CD4-positive, alpha-beta T cell treated with Interleukin-6 at 100 ng/mL for 8 hours (primary cell): ENCODE measurements around the gene CFAP46.
"Not testable (repeated sequence)": the region's sequence is repeated elsewhere in the genome, so short reads cannot be mapped to it uniquely, and the experiment has no call there.

ENCODE experiments used
- DNase-seq: peaks from one replicate; pipeline ENCODE4 v3.0.0-alpha.2; 2020; ENCODE audit warnings: mixed read lengths, low spot score

The CFAP46 gene

DNA sequence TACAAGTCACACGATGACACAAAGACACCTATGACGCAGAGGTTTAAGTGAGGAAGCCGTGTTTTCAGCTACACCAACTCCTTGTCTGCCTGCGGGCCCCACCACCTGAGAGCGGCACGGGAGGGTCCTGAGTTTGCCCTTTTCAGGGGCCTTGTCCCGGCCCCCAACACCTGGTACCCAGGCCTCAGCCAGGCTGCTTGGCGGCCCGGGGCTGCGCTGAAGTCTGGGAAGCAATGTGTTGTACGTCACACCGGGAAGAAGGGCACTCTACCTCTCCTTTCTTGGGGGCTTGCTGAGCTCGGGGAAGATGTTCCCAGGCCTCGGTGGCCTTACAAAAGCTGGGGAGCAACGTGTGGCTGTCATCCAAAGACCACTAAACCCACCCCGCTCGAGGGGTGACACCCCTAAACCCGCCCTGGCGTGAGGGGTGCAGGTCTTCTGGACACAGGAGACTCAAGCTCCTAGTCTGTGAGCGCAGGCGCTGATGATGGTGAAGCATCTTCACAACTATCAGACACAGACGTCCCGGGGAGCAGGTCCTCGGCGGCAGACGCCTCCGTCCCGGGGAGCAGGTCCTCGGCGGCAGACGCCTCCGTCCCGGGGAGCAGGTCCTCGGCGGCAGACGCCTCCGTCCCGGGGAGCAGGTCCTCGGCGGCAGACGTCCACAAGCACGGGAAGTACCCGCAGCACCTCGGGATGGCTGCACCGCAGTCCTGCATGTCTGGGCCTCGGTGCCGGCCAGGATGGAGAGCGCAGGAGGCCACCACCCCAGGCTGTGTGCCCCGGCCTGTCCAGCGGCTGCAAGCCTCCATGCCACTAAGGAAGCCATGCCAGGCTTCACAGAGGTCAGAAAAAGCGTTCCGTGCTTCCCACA is 15.4 kb downstream of the CFAP46 start:
- DNase-seq, result no peak

DNA sequence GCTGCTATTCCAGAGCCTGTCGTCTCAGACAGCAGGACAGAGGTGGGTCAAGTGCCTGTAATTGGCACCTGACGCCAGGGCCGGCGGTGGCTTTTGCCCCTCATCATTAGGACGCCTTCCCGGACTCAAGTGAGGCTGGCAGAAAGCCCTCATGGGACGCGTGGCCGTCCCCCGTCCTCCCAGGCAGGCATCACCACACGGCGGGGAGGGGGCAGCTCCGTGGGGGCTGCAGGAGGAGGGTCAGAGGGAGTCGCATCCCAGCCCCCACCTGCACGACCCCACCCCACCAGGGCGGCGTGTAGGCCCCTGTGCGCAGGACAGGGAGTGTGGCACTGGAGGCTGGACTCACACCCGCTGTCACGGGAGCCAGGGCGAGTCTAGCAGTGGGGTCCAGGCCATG is 16.3 kb downstream of the CFAP46 start:
- no peak for DNase-seq

DNA sequence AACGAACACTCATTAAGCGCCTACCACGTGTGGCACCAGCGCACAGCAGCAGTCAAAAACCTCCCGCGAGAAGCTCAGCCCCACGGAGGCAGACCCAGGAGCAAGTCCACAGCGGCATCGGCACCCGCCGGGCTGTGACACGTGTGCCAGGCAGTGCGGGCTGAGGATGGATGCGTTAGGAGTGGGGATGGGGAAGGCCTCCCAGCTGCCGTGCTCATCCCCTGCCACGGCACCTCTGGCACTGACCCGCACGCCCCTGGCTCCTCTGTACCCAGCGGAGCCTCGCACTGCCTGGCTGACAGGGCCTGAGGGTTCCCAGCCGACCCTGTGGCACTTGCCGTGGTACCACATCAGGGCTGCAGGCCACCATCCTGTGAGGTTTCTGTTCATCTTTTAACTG is 16.8 kb downstream of the CFAP46 start:
- no peak for DNase-seq

DNA sequence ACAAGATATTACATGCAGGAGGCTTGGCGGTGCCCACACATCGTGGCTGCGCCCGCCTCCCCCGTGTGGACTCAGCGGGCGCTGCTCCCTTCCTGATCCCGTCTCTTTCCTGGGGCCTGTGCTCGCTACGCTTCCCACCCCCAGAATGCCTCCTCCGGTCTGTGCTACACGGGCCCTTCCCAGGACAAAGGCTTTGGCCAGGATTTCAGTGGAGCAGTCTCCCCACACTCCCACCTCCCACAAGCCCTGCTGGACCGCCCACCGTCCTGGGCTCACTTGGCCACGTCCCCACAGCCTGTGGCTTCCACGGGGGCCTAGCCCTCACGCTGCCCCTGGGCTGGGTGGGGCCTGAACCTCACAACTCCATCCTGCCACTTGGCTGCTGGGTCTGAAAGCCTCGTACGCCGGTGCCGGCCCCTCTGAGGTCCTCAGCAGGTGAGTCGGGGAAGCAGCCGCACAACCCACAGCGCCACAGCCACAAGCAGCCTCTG is 17.3 kb downstream of the CFAP46 start:
- no peak for DNase-seq

DNA sequence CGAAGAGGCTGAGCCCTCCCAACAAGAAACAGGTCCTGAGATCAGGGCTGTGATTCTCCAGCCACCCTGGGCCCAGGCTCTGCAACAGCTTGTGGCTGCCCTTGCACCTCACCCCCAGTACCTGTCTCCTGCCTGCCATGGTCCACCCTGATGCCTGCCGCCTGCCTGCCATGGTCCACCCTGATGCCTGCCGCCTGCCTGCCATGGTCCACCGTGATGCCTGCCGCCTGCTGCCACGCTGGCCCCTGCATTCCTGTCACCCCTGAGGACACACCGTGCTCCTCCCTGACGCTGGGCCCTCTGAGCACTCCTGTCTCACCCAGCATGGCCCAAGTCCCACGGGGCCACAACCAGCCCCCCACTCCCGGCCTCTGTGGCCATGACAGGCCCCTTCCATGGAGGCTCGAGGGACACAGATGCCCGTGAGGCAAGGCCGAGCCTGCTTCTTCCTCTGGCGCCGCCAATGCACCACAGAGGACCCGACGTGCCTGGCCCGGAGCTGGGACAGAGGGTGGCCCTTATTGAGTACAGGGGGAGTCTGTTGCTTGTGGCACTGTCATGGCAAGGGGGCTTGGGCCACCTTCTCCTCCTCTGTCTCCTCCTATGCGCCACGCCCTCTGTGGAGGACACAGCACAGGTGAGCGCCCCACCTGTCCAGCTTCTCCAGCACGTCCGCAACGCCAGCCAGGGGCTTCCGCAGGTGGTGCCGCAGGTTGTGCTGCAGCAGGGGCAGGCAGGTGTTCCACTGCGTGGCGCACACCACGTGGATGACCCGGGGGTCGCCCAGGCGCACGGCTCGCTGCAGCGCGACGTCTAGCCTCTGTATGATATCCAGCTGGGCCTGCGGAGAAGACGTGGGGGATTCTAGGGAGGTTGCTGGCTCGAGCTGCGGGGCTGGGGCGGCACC is 18.1 kb downstream of the CFAP46 start:
- DNase-seq, result no peak

DNA sequence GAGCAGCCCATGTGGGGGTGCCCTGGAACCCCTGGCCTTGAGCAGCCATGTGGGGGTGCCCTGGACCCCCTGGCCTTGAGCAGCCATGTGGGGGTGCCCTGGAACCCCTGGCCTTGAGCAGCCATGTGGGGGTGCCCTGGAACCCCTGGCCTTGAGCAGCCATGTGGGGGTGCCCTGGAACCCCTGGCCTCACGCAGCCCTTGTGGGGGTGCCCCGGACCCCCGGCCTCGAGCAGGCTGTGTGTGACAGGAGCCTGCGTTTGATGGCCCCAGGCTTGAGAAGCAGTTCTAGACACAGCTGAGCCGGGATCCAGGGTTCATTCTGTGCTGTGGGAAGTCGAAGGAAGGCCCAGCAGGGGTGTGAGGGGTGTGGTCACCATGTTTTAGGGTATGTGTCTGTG is 19.0 kb downstream of the CFAP46 start:
- DNase-seq, result not testable (repeated sequence)

DNA sequence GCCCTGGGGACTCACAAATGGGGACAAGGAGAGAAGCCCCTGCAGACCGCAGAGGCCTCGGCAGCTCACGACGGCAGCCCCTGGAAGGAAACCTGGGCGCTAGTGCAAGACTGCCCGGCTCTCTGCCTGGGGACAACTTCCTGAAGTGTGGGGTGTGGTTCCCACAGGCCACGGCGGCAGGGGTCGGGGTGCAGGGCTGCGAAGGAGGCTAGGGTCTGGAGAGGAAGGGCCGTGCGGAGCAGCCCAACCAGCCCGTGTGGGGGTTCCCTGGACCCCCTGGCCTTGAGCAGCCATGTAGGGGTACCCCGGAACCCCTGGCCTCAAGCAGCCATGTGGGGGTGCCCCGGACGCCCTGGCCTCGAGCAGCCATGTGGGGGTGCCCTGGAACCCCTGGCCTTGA is 19.5 kb downstream of the CFAP46 start:
- no peak for DNase-seq

DNA sequence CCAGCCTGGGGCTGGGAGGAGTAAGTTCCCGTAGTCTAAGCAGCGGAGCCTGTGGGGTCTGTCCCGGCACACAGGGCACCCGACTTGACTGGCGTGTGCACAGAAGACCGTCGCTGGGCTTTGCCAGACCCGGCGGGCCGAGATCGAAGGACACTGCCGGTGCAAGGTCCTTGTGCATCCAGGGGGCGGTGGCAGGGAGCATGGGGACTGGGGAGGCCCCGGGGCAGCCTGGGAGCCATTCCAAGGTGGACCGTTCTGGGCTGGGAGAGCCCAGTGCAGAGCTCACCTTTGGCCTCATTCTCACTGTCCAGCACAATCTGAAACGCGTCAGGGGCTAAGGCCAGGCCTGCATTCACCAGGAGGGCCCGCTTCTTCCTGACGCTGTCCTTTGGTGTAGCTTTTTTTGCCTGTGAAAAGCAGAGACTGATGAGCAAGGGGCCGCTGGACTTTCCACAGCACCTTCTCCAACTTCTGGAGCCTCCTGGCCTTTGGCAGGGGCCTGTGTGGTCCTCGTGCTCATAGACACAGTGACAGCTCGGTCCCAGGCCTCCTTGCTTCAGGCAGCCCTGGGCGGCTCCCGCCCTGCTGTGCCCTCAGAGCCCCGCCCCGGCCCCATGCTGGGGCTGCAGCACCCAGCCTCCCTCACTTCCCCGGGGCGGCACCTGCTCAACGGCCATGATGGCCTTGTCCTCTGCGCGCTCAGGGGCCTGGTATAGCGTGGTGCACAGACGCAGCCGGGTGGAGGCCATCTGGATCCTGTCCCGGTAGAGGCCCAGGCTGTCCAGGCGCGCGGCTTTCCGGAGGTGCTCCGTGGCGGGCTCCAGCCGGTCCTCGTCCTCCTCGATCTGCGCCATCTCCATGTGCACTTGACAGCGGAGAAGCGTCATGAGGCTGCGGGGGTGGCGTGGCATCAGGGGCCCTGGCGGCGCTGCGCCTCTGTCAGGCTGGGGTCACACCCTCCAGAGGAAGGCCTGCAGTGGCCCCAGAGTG is 20.3 kb downstream of the CFAP46 start:
- no peak for DNase-seq

DNA sequence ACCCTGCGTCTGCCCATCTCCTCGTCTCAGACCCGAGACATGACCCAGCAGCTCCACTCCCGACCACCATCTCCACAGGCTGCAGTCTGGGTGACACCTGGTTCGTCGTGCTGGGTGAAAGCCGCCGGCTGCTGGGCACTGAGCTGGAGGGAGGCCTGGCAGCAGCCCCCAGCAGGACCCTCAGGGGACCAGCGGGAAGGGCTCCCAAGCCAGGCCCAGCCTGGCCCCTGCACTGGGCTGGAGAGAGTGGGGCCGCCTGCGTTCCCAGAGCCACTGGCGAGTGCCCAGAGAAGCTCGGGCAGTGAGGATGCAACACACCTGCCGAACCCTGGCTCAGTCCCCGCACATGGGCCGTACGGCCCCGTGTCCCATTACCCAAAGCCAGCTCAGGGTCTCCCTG is 21.3 kb downstream of the CFAP46 start:
- DNase-seq, result no peak

DNA sequence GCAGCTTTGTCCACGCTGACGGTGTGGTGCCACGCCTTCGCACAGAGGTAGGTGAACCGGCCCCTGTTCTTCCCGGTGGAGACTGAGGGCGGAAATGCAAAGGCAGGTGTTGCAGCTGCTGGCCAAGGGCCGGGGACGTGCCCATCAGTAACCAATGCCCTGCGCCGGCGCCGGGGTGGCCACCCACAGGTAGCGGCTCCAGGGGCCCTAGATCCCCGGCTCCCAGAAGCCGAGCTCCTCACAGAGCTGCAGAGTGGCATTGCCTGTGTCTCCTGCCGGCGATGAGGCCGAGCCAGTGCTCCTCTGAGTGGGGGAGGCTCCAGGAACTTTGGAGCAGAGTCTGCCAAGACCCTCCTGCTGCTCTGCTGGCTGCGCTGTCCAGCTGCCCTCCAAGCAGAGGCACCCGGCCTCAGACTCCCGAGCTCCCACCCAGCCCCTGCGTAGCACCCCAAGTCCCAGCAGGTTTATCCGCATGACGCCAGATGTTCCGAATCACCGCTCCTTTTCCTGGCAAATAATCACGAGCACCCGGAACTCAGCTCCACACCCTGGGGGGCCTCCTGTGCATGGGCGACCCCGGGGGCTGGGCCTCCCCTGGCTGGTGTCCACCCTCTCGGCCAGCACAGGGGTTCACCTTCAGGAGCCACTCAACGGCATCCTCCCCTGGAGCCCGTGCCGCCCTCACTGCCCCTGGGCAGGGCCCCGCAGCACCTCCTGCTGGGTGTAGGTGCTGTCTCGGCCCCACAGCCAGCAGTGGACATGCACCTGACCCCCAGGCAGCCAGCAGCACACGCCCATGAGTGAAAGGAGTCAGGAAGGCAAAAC is 22.1 kb downstream of the CFAP46 start:
- no peak for DNase-seq

DNA sequence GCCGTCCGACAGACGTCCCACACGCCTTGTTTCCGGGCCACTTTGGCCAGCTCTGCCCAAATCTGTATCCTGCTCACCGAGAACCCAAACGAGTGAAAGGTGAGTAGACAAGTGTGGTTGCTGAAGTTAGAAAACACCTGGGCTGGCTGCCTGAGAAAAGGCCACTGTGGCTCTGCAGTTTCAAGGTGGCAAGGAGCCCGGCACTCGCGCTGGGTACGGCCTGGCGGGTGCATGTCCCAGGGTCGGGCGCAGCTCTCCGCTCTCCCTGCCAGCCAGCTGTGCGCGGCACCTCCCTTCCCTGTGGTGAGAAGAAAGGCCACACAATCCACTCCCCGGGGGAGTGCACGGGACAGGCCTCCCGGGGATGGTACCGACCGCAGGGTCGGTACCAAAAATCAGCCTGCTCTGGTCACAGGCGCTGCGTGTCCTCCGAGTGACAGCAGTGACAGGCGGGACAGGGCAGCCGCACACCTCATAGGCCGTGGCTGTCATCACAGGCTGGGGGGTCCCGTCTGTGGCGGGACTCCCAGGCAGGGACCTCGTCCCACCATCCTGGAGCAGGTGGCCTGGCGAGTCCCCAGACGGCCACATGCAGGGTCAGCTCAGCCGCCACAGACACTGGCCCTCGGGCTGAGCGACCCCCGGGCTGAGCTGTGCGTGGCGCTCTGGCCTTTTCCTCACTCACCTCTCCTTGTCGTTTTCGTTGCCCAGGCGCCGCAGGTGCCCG is 22.8 kb downstream of the CFAP46 start:
- DNase-seq, result no peak

DNA sequence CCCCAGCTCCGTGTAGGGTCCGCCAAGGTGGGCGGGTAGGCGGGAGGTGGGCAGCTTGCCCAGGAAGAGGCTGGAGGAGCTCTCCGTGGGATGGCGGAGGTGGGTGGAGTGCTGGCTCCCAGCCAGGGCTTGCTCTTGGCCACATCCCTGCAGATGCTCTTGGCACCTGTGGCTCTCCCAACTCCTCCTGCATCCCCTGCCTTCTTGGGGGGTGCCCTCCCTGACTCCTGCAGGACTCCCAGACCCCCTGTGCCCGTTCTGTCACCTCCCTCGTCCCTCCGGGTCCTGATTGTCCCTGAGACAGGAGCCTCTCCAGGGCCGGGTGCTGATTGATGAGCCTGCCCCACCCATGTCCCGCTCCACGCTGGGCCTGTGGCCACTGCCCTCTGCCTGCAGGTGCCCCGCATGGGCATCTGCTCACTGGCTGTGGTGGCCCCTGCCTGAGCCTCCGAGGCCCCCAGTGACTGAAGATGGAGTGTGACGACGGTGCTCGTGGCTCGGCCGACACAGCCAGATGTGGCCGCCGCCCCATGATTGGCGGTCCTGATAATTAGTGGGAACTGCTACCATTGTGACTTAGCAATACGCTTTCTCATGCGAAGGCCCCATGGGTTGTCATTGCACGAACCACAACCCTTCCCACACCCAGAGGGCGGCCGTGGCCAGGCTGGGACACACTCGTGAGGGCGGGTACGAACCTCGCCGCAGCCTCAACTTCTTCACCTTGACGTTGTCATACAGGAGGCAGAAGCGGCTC is 23.6 kb downstream of the CFAP46 start:
- no peak for DNase-seq

DNA sequence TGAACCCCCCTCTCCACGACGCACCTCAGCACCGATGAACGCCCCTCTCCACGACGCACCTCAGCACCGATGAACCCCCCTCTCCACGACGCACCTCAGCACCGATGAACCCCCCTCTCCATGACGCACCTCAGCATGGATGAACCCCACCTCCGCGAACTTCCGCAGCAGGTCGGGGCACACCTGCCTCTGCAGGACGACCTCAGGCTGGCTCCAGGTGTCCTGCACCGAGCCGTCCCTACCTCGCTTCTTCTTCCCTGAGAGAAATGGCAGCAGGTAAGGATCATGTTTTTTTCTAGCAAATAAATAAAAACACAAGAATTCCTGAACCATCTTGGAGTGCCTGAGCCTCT is 24.1 kb downstream of the CFAP46 start:
- no peak for DNase-seq

DNA sequence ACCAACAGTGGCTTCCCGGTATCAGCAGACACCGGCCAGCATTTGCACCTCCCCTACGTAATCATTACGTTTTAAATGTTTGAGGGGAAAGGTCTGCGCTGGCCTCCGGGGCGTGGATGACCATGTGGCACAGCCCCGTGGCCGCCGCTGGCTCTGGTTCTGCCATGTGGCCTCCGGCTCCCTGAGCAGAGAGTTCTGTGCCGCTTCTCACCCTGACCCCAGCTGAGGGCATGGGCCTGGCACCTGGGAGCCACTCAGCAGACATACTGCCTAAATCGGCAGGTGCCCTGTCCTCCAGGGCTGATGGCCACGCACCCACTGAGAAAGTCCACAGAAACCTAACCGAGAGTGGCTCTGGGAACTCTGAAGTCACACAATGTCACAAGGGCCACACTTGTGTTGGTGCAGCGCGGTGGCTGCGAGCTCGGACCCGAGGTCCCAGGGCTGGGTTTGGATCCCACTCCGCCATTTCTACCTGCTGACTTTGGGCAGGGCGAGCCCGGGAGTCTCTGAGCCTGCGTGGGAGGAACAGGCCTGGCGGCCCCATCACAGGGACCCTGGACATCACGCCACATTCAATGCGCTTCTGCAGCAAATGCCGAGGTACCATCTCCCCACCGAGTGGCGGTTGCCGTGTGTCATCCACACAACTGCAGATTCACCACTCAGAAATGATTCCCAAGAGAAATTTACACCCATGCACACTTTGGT is 25.3 kb downstream of the CFAP46 start:
- no peak for DNase-seq

DNA sequence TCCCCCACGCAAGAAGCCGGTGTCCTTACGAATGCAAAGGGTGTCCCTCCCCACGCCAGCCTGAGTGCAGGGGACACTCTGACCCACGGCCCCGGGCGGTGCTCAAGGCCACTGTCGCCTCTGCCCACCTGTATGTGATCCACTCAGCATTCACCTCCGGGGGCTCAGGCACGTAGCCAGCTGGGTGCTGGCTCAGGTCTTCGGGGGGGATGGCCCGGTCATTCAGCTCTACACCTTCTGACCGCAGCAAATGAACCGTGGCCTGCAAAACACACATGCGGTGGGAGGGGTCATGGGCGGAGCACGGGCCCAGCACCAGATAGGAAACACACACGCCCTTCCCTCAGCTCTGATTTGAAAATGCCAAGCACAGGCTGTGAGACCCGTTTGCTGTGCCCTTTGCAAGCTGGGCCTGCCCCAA is 25.9 kb downstream of the CFAP46 start:
- DNase-seq, result no peak

DNA sequence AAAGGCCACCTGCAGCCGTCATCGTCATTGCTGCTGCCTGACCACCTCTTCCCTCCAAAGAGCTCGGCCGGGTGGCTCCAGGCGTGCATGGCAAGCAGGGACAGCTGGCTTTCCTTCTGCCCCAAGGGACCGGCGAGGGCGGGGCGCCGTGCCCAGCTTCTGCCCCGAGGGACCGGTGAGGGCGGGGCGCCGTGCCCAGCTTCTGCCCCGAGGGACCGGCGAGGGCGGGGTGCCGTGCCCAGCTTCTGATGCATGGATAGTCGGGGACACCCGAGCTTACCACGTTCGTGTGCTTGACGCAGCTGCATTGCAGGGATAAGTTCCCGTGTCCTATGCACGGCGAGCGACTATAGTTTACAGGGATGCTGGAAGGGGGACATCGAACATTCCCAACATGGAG is 27.0 kb downstream of the CFAP46 start:
- no peak for DNase-seq

DNA sequence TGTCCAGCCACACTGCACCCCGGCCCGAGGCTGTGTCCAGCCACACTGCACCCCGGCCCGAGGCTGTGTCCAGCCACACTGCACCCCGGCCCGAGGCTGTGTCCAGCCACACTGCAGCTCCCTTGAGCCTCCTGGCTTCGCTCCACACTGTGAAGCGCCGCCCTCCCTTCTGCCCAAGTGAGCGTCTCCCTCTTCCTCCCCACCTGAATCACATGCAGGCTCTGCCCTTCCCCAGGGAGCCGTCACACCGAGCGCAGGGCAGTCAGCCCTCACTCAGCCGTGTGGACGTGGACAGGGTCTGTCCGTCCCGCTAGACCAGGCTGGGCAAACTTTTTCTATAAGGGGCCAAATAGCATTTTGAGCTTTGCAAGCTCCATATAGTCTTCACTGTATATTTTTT is 27.6 kb downstream of the CFAP46 start:
- no peak for DNase-seq

DNA sequence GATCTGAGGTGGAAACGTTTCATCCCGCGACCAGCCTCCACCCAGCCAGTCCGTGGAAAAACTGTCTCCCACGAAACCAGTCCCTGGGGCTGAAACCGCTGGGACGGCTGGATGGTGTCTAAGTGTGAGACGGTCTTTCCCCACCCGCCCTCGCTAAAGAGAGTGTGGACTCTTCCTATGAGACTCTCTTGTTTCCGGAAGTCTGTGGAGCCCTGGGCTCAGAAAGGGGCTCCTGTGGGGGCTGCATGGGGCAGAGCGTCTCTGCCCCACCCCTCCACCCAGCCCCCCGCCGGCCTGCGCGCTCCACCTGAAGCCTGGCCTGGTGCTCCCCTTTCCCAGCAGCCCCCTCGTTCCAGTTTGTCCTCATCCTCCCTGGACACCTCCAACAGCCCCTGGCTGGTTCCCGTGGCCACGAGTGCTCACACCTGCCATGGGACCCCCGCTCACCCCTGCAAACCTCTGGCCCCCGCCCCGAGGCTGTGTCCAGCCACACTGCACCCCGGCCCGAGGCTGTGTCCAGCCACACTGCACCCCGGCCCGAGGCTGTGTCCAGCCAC is 28.7 kb downstream of the CFAP46 start:
- DNase-seq, result no peak
